T47D (cell line): ENCODE data around the gene YEATS4.
A peak's percentile ranks its signal among the peaks of the same experiment; 100 is the strongest.

ENCODE experiments used
- DNase-seq, 2 experiments: peaks; one replicate each; pipeline versions ENCODE4 v3.0.0 to v3.0.0-alpha.2; 2011 to 2012; ENCODE audit warnings: low read depth in 1 of 2, low spot score in 1 of 2
- JUND ChIP-seq: IDR thresholded peaks from 2 replicates; pipeline ENCODE4 v1.6.1; 2012; ENCODE audit warnings: low read depth
- in situ Hi-C: cut with HindIII; loops from 2 replicates; pipeline ENCODE4 v1.10.0; 2016; ENCODE audit warnings: low sequenced_read_pairs, low pct_unique_long_range_greater_than_20kb

YEATS4 gene

DNA sequence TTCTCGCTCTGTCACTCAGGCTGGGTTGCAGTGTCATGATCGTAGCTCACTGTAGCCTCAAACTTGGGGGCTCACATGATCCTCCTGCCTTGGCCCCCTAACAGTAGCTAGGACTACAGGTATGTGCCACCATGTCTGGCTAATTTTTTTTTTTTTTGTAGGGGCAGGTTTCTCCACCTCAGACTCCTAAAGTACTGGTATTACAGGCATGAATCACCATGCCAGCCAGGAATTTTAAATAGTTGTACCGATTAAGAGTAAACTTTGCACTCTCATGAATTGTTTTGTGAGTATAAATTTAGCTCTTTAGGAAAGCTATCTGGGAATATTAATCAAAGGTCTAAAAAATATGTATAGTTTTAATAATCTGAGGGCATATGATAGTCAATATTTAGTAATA lies 25.5 kb downstream of the YEATS4 start:
- in situ Hi-C loops, result no loop called here
- TF ChIP-seq JUND, result no peak

DNA sequence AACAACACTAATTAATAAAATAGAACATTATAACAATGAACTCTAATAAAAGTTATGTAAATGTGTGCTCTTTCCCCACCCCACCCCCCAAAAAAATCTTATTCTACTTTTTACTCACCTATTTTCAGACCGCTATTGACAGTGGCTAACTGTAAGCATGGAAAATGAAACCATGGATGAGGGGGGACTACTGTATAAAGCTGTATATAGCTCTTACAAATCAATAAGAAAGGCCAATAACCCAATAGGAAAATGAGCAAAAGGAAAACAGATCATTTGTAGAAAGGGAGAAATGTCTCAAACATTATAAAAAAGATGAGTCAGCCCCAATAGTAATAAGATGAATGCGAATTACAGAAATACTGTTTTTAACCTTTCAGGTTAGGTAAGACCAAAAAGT lies 27.4 kb downstream of the YEATS4 start:
- in situ Hi-C loops, result no loop called here
- no peak for TF ChIP-seq JUND
- no peak for DNase-seq

More for the DNA sequence above, 25.5 kb downstream of the YEATS4 start:
- no peak for DNase-seq

DNA sequence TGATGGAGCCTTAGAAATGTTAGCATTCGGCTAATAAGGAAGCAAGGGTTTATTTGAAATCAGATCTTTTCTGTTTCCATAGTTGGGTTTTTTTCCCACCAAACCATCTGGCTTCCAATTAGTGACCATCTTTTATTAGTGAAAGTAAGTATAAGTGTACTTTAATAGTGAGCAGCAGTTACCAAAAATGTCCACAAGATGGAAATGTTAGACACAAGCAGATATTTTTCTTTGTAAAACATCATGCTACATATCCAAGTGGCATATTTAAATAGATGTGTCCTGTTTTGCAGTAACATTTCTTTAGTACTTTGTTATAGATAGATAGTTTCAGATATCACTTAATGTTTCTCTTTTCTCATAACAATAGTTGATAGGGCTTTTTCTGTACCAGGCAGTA lies 28.8 kb downstream of the YEATS4 start:
- peak in 1 of 2 experiments; percentile 67 for DNase-seq
- no peak for TF ChIP-seq JUND
- in situ Hi-C loops, result no loop called here

DNA sequence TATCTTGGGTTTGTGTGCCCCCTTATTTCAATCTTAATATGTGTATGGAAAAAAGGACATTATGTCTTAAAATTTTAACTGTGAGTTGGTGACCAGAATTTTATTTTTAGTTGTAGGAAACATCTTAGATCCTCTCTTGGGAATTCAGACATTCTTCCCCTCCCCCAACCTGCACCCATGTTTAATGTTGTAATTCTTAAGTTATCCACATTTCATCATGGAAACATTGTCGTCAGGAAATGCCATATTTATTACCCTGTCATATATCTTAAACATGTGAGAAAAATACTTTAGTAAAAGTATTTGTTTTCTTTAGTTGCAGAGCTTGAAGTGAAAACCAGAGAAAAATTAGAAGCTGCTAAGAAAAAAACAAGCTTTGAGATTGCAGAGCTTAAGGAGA lies 30.3 kb downstream of the YEATS4 start:
- DNase-seq, result no peak
- in situ Hi-C loops, result no loop called here
- no peak for TF ChIP-seq JUND

DNA sequence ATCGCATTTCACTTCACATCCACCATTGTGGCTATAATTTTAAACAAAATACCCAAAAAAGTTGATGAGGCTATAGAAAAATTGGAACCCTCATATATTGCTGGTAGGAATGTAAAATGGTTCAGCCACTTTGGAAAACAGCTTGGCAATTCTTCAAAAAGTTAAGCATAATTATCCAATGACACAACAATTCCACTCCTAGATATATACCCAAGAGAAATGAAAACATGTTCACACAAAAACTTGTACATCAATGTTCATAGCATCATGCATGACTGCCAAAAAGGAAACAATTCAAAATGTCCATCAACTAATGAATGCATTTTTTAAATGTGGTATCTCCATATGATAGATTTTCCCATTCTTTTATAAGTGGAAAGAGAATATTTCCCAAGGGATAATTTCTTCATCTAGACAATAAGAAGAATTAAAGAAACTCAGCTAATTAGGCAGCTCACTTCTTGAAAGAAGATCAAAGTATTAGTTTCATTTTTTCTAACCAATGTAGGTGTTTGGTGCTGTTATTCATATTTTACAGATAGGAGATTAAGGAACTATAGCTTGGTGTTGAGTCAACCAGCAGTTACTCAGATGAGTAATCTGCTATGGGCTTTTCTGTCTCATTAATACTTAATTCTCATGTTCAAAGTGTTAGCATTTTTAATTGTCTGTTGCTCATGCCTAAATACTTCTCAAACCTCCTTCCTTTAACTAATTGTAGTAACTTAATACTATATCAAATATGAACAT lies 32.8 kb downstream of the YEATS4 start:
- no peak for DNase-seq
- TF ChIP-seq JUND, result no peak

DNA sequence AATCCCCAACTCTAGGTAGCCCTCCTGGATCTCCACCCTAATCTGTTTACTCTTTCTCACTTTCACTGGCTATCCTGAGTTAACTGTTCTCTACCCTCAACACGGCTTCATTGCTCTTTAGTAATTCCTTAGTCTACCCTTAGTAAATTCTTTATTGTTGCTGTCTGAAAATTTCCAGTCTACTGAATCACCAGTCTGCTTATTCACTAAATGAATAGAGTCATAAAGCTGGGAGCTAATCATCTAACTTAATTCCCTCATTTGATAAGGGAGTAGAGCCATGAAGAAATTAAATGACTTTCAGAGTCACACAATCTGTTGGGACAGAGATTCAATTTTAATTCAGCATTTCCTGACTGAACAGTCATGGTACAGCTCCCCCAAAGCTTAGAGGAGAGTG lies 36.5 kb downstream of the YEATS4 start:
- DNase-seq, result no peak
- in situ Hi-C loops, result no loop called here
- TF ChIP-seq JUND, result no peak

More for the DNA sequence above, 32.8 kb downstream of the YEATS4 start:
- in situ Hi-C loops, result no loop called here

DNA sequence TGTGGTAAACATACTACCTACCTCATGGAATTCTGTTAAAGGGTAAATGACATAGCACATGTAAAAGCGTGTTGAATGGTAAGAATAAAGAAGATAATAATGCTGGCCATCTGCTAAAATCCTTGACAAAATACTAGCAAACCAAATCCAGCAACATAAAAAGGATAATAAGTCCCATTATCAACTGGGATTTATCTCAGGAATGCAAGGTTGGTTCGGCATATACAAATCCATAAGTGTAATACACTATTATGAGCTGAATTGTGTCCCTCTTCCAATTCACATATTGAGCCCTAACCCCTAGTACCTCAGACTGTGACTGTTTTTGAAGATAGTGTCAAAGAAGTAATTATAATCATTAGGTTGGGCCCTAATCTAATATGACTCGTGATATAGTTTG lies 37.4 kb downstream of the YEATS4 start:
- TF ChIP-seq JUND, result no peak
- no peak for DNase-seq
- in situ Hi-C loops, result no loop called here

DNA sequence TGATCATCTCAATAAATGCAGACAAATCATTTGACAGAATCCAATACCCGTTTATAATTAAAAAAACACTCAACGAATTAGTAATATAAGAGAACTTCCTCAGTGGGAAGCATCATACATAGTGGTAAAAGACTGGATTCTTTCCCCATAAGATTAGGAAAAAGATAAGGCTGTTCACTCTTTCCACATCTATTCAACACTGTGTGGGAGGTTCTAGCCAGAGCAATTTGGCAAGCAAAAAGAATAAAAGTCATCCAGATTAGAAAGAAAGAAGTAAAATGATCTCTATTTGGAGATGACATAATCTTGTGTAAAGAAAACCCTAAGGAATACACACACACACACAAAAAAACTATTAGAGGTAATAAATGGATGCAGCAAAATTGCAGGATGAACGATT lies 38.4 kb downstream of the YEATS4 start:
- no peak for TF ChIP-seq JUND
- no peak for DNase-seq
- in situ Hi-C loops, result no loop called here

DNA sequence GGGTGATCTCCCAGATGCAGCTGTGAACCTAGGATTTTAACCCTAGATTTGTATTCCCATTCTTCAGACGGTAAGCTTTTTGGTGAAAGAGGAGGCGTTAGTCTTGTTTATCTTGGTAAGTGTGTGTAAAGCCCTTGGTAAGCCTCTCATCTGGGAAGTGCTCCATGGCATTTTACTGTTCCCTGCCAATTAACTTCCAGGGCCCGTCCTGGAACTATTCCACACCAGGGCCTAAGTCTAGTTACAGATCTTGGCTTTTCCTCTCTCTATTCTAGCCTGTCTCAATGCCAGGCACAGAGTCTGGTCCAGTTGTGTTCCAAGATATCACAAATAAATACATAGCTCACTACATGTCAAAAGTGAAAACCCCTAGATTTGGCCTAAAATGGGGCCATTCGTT lies 42.4 kb downstream of the YEATS4 start:
- no peak for TF ChIP-seq JUND
- no peak for DNase-seq
- in situ Hi-C loops, result no loop called here

DNA sequence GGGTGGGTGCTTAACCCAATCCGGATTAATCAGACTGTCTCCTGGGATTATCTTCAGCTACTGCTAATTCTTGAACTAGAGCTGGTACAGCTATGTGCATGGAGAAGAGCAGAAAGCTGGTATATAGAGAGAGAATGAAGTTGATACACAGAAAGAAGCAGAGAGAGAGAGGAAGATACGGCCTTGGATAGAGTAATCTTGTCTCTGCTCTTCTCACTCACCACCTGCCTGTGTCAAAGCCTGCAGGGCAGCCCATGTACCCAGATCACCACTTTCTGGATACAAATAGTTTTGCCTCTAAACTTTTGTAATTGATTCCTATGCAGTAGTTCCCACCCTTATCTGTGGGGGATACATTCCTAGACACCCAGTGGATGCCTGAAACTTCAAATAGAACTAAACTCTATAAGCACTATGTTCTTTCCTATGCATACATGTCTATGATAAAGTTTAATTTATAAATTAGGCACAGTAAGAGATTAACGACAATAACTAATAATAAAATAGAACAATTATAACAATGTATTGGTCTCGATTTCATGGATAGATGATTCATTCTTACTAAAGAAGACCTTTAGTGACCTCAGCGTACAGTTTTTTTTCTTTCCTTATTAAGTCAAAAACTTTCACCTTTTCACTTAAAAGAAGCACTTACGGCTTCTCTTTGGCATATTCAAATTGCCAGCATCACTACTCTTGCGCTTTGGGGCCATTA lies 45.5 kb downstream of the YEATS4 start:
- in situ Hi-C loops, result no loop called here
- DNase-seq, result no peak
- no peak for TF ChIP-seq JUND

DNA sequence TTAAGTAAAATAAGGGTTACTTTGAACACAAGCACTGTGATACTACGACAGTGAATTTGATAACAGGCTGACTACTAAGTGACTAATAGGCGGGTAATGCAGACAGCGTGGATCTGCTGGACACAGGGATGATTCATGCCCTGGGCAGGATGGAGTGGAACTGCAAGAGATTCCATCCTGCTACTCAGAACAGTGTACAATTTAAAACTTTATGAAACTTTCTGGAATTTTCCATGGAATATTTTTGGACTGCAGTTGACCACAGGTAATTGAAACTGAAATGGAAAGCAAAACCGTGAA lies 46.0 kb downstream of the YEATS4 start:
- in situ Hi-C loops, result no loop called here
- no peak for DNase-seq
- TF ChIP-seq JUND, result no peak

DNA sequence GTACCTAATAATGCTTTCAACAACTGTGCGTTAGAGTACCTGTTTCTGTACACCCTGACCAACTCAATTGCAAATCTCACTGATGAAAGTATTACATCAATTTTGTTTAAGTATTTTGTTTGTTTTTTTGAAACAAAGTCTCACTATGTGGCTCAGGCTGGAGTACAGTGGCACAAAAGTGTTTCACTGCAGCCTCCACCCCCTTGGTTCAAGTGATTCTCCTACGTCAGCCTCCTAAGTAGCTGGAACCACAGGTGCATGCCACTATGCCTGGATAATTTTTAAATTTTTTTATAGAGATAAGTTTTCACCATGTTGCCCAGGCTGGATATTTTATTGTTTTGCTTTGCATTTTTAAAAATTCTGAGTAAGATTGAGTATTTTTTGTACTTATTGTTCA lies 46.7 kb downstream of the YEATS4 start:
- in situ Hi-C loops, result no loop called here
- TF ChIP-seq JUND, result no peak

DNA sequence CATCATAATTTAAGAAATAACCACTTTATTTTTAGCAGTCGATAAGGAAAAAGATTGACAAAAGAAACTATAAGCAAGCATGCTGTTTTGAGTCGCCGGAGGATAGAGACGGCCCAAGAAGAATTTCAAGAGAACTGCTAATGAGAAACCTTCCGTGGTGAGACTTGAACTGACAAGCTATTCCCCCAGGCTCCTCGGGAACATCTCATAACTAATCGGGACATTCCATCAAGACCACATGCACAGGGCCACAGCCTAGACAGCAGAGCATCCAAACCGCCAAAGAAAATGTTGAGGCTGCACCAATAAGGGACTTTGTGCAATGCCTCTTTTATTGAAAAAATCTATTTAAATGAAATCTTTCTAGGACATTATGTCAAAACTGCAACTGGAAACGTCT lies 51.0 kb downstream of the YEATS4 start:
- in situ Hi-C loops, result no loop called here
- no peak for TF ChIP-seq JUND
- no peak for DNase-seq

More for the DNA sequence above, 46.7 kb downstream of the YEATS4 start:
- DNase-seq, result no peak
